Prostate gland (tissue), 2 donors: ENCODE results near the gene RPL35A.

Source experiments
- CTCF ChIP-seq, 4 experiments: fragments of 200-600 bp in 2 of 4; fragments of 450-650 bp in 2 of 4; sonication (generic) in 2 of 4; IDR thresholded peaks; 1 replicate in 3 of 4; 2 replicates in 1 of 4; pipeline ENCODE4 v1.5.1; 2016 to 2019; ENCODE audit warnings: antibody characterized with exemption in 4 of 4, mild to moderate bottlenecking in 2 of 4, moderate library complexity in 2 of 4
- POLR2A ChIP-seq: fragments of 450-650 bp; IDR thresholded peaks from one replicate; pipeline ENCODE4 v1.6.1; 2016; ENCODE audit warnings: antibody characterized with exemption, mild to moderate bottlenecking
- POLR2AphosphoS5 ChIP-seq: sonication (generic); formaldehyde crosslinking; IDR thresholded peaks from one replicate; pipeline ENCODE4 v1.6.1; 2017; ENCODE audit warnings: antibody characterized with exemption

DNA sequence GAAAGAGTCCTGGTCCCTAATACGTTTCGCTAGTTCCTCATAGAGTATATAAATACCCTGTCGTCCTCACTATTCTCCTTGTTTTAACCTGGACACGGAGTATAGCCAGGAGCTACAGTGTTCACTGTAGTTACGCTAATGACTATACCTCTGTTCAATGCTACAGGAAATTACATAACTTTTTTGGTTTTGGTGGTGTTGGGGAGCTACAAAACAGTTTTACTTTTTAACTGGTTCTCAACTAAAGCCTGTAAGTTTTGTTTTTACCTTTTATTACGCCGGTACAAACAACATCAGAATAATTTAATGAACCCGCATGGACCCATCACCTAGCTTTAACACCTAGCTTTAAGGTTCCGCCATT is 11.6 kb downstream of the RPL35A start:
- TF ChIP-seq CTCF (IDR thresholded peaks at IDR 0.05) (no peak), POLR2AphosphoS5 (no peak), POLR2A (no peak)
